C1 segment of cervical spinal cord (tissue), 14 donors: ENCODE data around the gene PHETA2.
"Not testable (repeated sequence)": the region's sequence is repeated elsewhere in the genome, so short reads cannot be mapped to it uniquely, and the experiment has no call there.

ENCODE experiments used
- DNase-seq, 14 donors: peaks; one replicate each; lab custom pipeline; 2025; lab: John Stamatoyannopoulos, UW

The PHETA2 gene

GRCh38 chr22:42069801-42070516 lies 4.1 kb upstream of the PHETA2 start:
- DNase-seq = peak in 3 of 14 donors; percentile 35 to 71 (median 51)

GRCh38 chr22:42070517-42071422 lies 3.3 kb upstream of the PHETA2 start, which contains the start of gene NAGA:
TSS of gene NAGA (minus strand) at chr22:42070812. CDS start at chr22:42070297, 515 bp downstream.
- peak; percentile 58 to 97 (median 86) for DNase-seq

GRCh38 chr22:42071508-42071907 lies 2.5 kb upstream of the PHETA2 start:
- not testable (repeated sequence) for DNase-seq

GRCh38 chr22:42072606-42073330 lies 1.3 kb upstream of the PHETA2 start:
- DNase-seq = peak in 1 of 14 donors; percentile 13

- DNase-seq = no peak
Observed at GRCh38 chr22:42073621-42074041, 417 bp upstream of the PHETA2 start.

GRCh38 chr22:42074846-42075676 lies 1.0 kb downstream of the PHETA2 start:
- no peak for DNase-seq

- DNase-seq = no peak
Observed at GRCh38 chr22:42076764-42077485, 2.9 kb downstream of the PHETA2 start.

GRCh38 chr22:42077486-42078125 lies 3.6 kb downstream of the PHETA2 start:
- peak in 1 of 14 donors; percentile 38 for DNase-seq

GRCh38 chr22:42078469-42079318 lies 4.6 kb downstream of the PHETA2 start:
- peak in 5 of 14 donors; percentile 60 to 84 (median 77) for DNase-seq

GRCh38 chr22:42079319-42080251 lies 5.5 kb downstream of the PHETA2 start, which contains the start of gene SMDT1:
TSS of gene SMDT1 (plus strand) at chr22:42079700. CDS start at chr22:42079769, 69 bp downstream.
- peak; percentile 98 to 100 (median 100) for DNase-seq

GRCh38 chr22:42080287-42080686 lies 6.2 kb downstream of the PHETA2 start:
- DNase-seq = peak in 7 of 14 donors; percentile 16 to 67 (median 33)

- DNase-seq = no peak
Observed at GRCh38 chr22:42083119-42083518, 9.1 kb downstream of the PHETA2 start.

GRCh38 chr22:42084874-42085273 lies 10.8 kb downstream of the PHETA2 start:
- no peak for DNase-seq

- no peak for DNase-seq
Observed at GRCh38 chr22:42086051-42086450, 12.0 kb downstream of the PHETA2 start.

GRCh38 chr22:42090596-42091454 lies 16.8 kb downstream of the PHETA2 start, which contains the start of gene NDUFA6:
TSS of gene NDUFA6 (minus strand) at chr22:42090772. CDS start at chr22:42090744, 28 bp downstream.
- peak; percentile 91 to 99 (median 98) for DNase-seq

GRCh38 chr22:42091455-42091782 lies 17.4 kb downstream of the PHETA2 start:
- no peak for DNase-seq
